HepG2 (cell line): Measurements from ENCODE around the gene CCDC69. TPM values are rescaled to one million over a fixed set of nuclear protein-coding genes. Genes with fewer than 3 reads are reported as not detected.
A peak's percentile ranks its signal among the peaks of the same experiment; 100 is the strongest.

ENCODE experiments used
- ATAC-seq: fragments of 200-7000 bp; cut with Tn5 transposase; 3 replicates; pipeline ENCODE4 v1.9.1; 2020; ENCODE audit warnings: mild to moderate bottlenecking, moderate library complexity
- BruUV-seq: library from RNA; stranded (reverse); fragments of 400-500 nt; replicated peaks from 2 replicates; lab custom pipeline; 2021; lab: Mats Ljungman, UMichigan
- CTCF ChIA-PET: fragments of 300-600 bp; formaldehyde crosslinking; extraction: SDS; loops from one replicate; lab custom pipeline; 2021; ENCODE audit warnings: low total read pairs, inconsistent platforms, low intra/inter-chr PET ratio; lab: Yijun Ruan, JAX
- POLR2A ChIA-PET: fragments of 350-600 bp; sonication (Branson Sonifier 250); formaldehyde crosslinking; loops from one replicate; lab custom pipeline; 2020; ENCODE audit warnings: antibody characterized with exemption, inconsistent platforms; lab: Yijun Ruan, JAX
- DNase-seq: peaks from one replicate; pipeline ENCODE4 v3.0.0-alpha.2; 2015; ENCODE audit warnings: low spot score
- FAIRE-seq: peaks from 3 replicates; lab custom pipeline; 2011; peaks lifted over from hg19 to GRCh38; lab: Jason Lieb, UNC
- H2AFZ ChIP-seq: one replicate; pipeline ENCODE4 v1.6.1; 2011; ENCODE audit warnings: low read length, inconsistent platforms
- H3K27ac ChIP-seq: fragments of 300-600 bp; 3 replicates; pipeline ENCODE4 v1.8.0; 2011; ENCODE audit warnings: mixed run types, mild to moderate bottlenecking, mixed read lengths, low read length, inconsistent platforms; ENCODE audit not compliant: insufficient read depth; ENCODE audit errors: extremely low read length
- H3K27me3 ChIP-seq, 2 experiments: fragments of 200-600 bp in 1 of 2; 2 replicates in 1 of 2; 3 replicates in 1 of 2; pipeline versions ENCODE4 v1.6.0 to v1.8.0; 2011; ENCODE audit warnings: low read length in 2 of 2, mild to moderate bottlenecking in 2 of 2, moderate library complexity in 2 of 2, inconsistent platforms in 1 of 2; ENCODE audit not compliant: insufficient read depth in 2 of 2, control insufficient read depth in 1 of 2
- H3K36me3 ChIP-seq, 2 experiments: fragments of 200-600 bp in 1 of 2; replicated peaks in 1 of 2; 2 replicates in 1 of 2; 3 replicates in 1 of 2; pipeline versions ENCODE4 v1.5.1 to v1.8.0; 2011; ENCODE audit warnings: low read length in 2 of 2, inconsistent platforms in 1 of 2; ENCODE audit not compliant: insufficient read depth in 2 of 2, control insufficient read depth in 1 of 2
- H3K4me1 ChIP-seq: 2 replicates; pipeline ENCODE4 v1.5.1; 2012; ENCODE audit warnings: low read length, inconsistent platforms; ENCODE audit not compliant: insufficient read depth
- H3K4me2 ChIP-seq: 2 replicates; pipeline ENCODE4 v1.6.0; 2011; ENCODE audit warnings: low read depth, low read length, inconsistent platforms
- H3K4me3 ChIP-seq, 3 experiments: fragments of 200-600 bp in 1 of 3; sonication (generic), shearing (Covaris generic) in 1 of 3; replicated peaks in 1 of 3; 2 replicates each; pipeline ENCODE4 v1.5.1; 2011 to 2016; ENCODE audit warnings: low read length in 3 of 3, inconsistent platforms in 2 of 3, low read depth in 2 of 3, mild to moderate bottlenecking in 2 of 3, control low read depth in 1 of 3, mixed read lengths in 1 of 3; ENCODE audit not compliant: insufficient read depth in 1 of 3
- H3K79me2 ChIP-seq: one replicate; pipeline ENCODE4 v1.6.1; 2011; ENCODE audit warnings: low read length, inconsistent platforms; ENCODE audit not compliant: insufficient read depth
- H3K9ac ChIP-seq: 2 replicates; pipeline ENCODE4 v1.6.0; 2011; ENCODE audit warnings: mild to moderate bottlenecking, low read depth, low read length, inconsistent platforms; ENCODE audit not compliant: insufficient read depth
- H3K9me3 ChIP-seq: 2 replicates; pipeline ENCODE4 v1.5.1; 2012; ENCODE audit warnings: mild to moderate bottlenecking, low read length
- H4K20me1 ChIP-seq: 2 replicates; pipeline ENCODE4 v1.6.0; 2011; ENCODE audit warnings: inconsistent platforms, mild to moderate bottlenecking, low read length, moderate library complexity; ENCODE audit not compliant: insufficient read depth
- ATF7-NPFF ChIP-seq: sonication (generic); formaldehyde crosslinking; IDR thresholded peaks from 2 replicates; pipeline ENCODE4 v1.8.1; 2023; ENCODE audit warnings: mild to moderate bottlenecking, low read depth, missing genetic modification reagents, moderate library complexity
- KMT2B ChIP-seq: IDR thresholded peaks from 2 replicates; pipeline ENCODE4 v1.6.1; 2016; ENCODE audit warnings: missing genetic modification reagents, missing compliant biosample characterization
- MEIS1 ChIP-seq: sonication (generic); formaldehyde crosslinking; IDR thresholded peaks from 2 replicates; pipeline ENCODE4 v1.9.0; 2021; ENCODE audit warnings: mild to moderate bottlenecking, missing genetic modification reagents, moderate library complexity, borderline replicate concordance
- XBP1 ChIP-seq: sonication (generic); formaldehyde crosslinking; IDR thresholded peaks from 2 replicates; pipeline ENCODE4 v1.5.0; 2020; ENCODE audit warnings: missing genetic modification reagents
- ZNF263 ChIP-seq: sonication (generic); formaldehyde crosslinking; IDR thresholded peaks from 2 replicates; pipeline ENCODE4 v1.4.0; 2020; ENCODE audit warnings: missing genetic modification reagents
- ZNF746 ChIP-seq: sonication (generic); formaldehyde crosslinking; IDR thresholded peaks from 2 replicates; pipeline ENCODE4 v1.8.0; 2022; ENCODE audit warnings: mild to moderate bottlenecking, missing genetic modification reagents
- WGBS: methylation state at CpG from one replicate; pipeline ENCODE4 v1.1.6; 2017; ENCODE audit warnings: low lambda C conversion rate; 5-methylcytosine and 5-hydroxymethylcytosine counted together
- in situ Hi-C: cut with HindIII; loops from 2 replicates; pipeline ENCODE4 v1.10.0; 2017; ENCODE audit warnings: low pct_unique_long_range_greater_than_20kb; ENCODE audit not compliant: extremely low pct_ligation_motif_present
- intact Hi-C: fragments of 100-400 bp; cut with micrococcal nuclease; formaldehyde crosslinking; loops from one replicate; pipeline ENCODE4 v1.10.0; 2022; ENCODE audit not compliant: unreplicated experiment
- polyA plus RNA-seq, 8 experiments: library from polyadenylated mRNA; depleted of rRNA in 3 of 8; stranded (reverse) in 7 of 8; unstranded in 1 of 8; fragments of >200 nt; fragmentation: Illumina TruSeq in 4 of 8; extraction: Trizol in 4 of 8; gene quantifications; 2 replicates each; pipeline versions ENCODE4 v1.2.1 to v1.2.3, GENCODE V29; 2011 to 2016; ENCODE audit warnings: low read depth in 4 of 8, missing spikeins in 1 of 8, mixed read lengths in 1 of 8; ENCODE audit not compliant: insufficient read depth in 1 of 8
- total RNA-seq, 5 experiments: library from RNA; depleted of rRNA; stranded (reverse); fragments of >200 nt; fragmentation: Illumina TruSeq; extraction: Trizol; gene quantifications; 2 replicates each; pipeline ENCODE4 v1.2.3, GENCODE V29; 2016; ENCODE audit warnings: low read depth in 1 of 5
- TF ChIP-seq, protein P1 (sequence below): sonication (generic); formaldehyde crosslinking; IDR thresholded peaks from 2 replicates; pipeline ENCODE4 v1.5.1; 2020; ENCODE audit warnings: missing genetic modification reagents, mild to moderate bottlenecking, borderline replicate concordance
- TF ChIP-seq, protein P2 (sequence below): sonication (generic); formaldehyde crosslinking; IDR thresholded peaks from 2 replicates; pipeline ENCODE4 v1.8.0; 2022; ENCODE audit warnings: missing genetic modification reagents, mild to moderate bottlenecking, inconsistent platforms, borderline replicate concordance
- TF ChIP-seq, protein P3 (sequence below): sonication (generic); formaldehyde crosslinking; IDR thresholded peaks from 2 replicates; pipeline ENCODE4 v1.8.1; 2023; ENCODE audit warnings: mild to moderate bottlenecking, inconsistent platforms, moderate library complexity, missing genetic modification reagents, borderline replicate concordance
- TF ChIP-seq, protein P4 (sequence below): sonication (generic); formaldehyde crosslinking; IDR thresholded peaks from 2 replicates; pipeline ENCODE4 v1.4.0; 2020; ENCODE audit warnings: mild to moderate bottlenecking, missing genetic modification reagents

The CCDC69 gene
- total and polyA plus RNA-seq, 2 of the 13 experiments (the other 11 are each of a cell fraction or from before 2014, with no cell fraction given), result 12.2 to 45.2 TPM

DNA sequence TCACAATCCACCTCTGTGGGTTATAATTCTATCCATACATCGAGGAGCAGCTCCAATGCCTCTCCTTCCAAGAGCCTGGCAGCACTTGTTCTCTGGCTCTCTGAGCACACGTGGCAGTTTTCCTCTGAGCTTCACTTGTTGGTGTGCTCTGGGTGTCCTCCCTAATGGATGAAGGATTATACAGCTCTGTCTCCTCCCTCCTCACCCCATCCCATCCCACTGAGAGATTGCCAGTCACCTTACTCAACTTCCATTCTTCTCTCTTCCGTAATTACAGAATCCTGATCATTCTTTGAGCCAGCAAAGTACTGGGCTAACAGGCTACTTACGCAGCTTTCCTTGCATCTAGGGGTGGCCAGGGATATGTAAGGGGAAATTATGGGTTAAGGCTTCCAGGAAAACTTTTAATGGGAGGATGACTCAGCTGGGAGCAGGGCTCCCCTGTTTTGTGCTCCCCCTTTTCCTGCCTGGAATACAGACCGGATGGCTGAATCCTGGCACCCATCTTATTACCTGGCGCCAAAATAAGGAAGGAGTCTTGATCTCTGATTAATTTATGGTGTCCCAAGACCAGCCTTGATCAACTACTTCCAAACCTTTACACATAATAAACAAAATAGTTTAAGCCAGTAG is 6.3 kb upstream of the CCDC69 start:
- H3K27me3 ChIP-seq, result peaks cover 0 to 1% of the 10 kb centered on the region in 2 experiments; a peak in 2 of 5 replicates
- H3K4me1 ChIP-seq, result peaks cover 18% of the 10 kb centered on the region
- no TSS peak for BruUV-seq
- H3K27ac ChIP-seq, result no peak overlapping the region
- POLR2A ChIA-PET, result no interaction called here
- in situ Hi-C loops, result loop anchor here (10.0 kb wide), 1 partner anchor 105 kb away; no protein-coding TSS in a partner anchor
- TF ChIP-seq ATF7-NPFF (CRISPR knock-in tag) (no peak), ZNF263 (CRISPR knock-in tag) (peak; percentile 41; the same call in 1 of the 2 replicates)
- TF ChIP-seq, all 625 proteins: peak for 1
- FAIRE-seq (no peak), DNase-seq (no peak), ATAC-seq (no peak)
- Histone ChIP-seq H3K4me2 (no peak overlapping the region), H3K9me3 (no peaks in the 10 kb centered on the region), H3K4me3 (no peak overlapping the region), H3K79me2 (no peaks in the 10 kb centered on the region), H4K20me1 (no peaks in the 10 kb centered on the region), H3K36me3 (no peaks in the 10 kb centered on the region), H3K9ac (no peak overlapping the region), H2AFZ (no peak overlapping the region)
- CTCF ChIA-PET, result no interaction called here
- WGBS, result 46% methylated on average over 6 of the region's 6 CpGs
- intact Hi-C loops, result no loop called here

DNA sequence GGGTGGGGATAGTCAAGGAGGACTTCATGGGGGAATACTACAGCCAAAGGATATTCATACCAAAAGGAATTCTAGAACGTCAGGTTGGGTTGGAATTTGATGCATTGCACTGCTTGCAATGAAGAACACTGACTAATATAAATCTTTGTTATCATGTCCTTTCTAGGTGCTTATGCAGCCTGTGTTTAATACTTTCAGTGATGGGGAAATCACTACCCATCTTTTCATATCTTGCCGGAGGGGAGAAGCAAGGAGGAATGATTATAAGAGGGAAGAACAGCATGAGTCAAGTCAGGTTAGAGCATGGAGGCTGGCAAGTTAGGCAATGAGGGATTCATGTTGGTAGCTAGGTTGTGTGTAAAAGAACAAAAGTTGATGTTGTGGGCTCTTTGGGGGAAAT is 5.1 kb upstream of the CCDC69 start:
- Histone ChIP-seq H3K27me3 (peaks cover 0 to 1% of the 10 kb centered on the region in 2 experiments; a peak in 2 of 5 replicates), H4K20me1 (no peaks in the 10 kb centered on the region), H3K79me2 (no peaks in the 10 kb centered on the region), H3K36me3 (no peaks in the 10 kb centered on the region), H3K27ac (no peak overlapping the region), H2AFZ (no peak overlapping the region), H3K9me3 (no peaks in the 10 kb centered on the region), H3K4me2 (no peak overlapping the region), H3K4me1 (peaks cover 7% of the 10 kb centered on the region), H3K4me3 (no peak overlapping the region), H3K9ac (no peak overlapping the region)
- no TSS peak for BruUV-seq
- no peak for DNase-seq
- POLR2A ChIA-PET, result no interaction called here
- ATAC-seq, result no peak
- FAIRE-seq, result no peak
- in situ Hi-C loops, result no loop called here
- CTCF ChIA-PET, result no interaction called here
- 54% methylated on average over 2 of the region's 2 CpGs for WGBS
- intact Hi-C loops, result loop anchor here (10.0 kb wide), 1 partner anchor 224 kb away; no protein-coding TSS in a partner anchor
- TF ChIP-seq XBP1 (CRISPR knock-in tag) (no peak), ZNF746 (CRISPR knock-in tag) (no peak), KMT2B (CRISPR knock-in tag) (no peak), MEIS1 (CRISPR knock-in tag) (no peak)
- TF ChIP-seq, protein P1, sequence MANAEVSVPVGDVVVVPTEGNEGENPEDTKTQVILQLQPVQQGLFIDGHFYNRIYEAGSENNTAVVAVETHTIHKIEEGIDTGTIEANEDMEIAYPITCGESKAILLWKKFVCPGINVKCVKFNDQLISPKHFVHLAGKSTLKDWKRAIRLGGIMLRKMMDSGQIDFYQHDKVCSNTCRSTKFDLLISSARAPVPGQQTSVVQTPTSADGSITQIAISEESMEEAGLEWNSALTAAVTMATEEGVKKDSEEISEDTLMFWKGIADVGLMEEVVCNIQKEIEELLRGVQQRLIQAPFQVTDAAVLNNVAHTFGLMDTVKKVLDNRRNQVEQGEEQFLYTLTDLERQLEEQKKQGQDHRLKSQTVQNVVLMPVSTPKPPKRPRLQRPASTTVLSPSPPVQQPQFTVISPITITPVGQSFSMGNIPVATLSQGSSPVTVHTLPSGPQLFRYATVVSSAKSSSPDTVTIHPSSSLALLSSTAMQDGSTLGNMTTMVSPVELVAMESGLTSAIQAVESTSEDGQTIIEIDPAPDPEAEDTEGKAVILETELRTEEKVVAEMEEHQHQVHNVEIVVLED, result no peak
- TF ChIP-seq, protein P2, sequence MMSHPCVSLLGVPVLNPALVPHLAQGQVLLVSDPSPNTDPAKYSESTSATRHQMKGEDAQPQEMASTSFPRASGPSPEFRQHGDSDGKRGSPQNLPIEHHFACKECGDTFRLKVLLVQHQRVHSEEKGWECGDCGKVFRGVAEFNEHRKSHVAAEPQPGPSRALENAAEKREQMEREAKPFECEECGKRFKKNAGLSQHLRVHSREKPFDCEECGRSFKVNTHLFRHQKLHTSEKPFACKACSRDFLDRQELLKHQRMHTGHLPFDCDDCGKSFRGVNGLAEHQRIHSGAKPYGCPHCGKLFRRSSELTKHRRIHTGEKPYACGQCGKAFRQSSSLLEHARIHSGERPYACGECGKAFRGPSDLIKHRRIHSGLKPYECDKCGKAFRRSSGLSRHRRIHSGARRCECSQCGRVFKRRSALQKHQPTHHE, result no peak
- TF ChIP-seq, protein P3, sequence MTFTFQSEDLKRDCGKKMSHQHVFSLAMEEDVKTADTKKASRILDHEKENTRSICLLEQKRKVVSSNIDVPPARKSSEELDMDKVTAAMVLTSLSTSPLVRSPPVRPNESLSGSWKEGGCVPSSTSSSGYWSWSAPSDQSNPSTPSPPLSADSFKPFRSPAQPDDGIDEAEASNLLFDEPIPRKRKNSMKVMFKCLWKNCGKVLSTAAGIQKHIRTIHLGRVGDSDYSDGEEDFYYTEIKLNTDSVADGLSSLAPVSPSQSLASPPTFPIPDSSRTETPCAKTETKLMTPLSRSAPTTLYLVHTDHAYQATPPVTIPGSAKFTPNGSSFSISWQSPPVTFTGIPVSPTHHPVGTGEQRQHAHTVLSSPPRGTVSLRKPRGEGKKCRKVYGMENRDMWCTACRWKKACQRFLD (CRISPR knock-in tag), result no peak
- TF ChIP-seq, protein P4, sequence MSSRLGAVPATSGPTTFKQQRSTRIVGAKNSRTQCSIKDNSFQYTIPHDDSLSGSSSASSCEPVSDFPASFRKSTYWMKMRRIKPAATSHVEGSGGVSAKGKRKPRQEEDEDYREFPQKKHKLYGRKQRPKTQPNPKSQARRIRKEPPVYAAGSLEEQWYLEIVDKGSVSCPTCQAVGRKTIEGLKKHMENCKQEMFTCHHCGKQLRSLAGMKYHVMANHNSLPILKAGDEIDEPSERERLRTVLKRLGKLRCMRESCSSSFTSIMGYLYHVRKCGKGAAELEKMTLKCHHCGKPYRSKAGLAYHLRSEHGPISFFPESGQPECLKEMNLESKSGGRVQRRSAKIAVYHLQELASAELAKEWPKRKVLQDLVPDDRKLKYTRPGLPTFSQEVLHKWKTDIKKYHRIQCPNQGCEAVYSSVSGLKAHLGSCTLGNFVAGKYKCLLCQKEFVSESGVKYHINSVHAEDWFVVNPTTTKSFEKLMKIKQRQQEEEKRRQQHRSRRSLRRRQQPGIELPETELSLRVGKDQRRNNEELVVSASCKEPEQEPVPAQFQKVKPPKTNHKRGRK (CRISPR knock-in tag), result no peak
